ENCODE measurements around the gene KRTAP4-5. TPM values are rescaled to one million over a fixed set of nuclear protein-coding genes. Genes with fewer than 3 reads are reported as not detected.
"Not testable (repeated sequence)": the region's sequence is repeated elsewhere in the genome, so short reads cannot be mapped to it uniquely, and the experiment has no call there.

The KRTAP4-5 gene
- total RNA-seq, 2 donors from 2014 or later: not detected

DNA sequence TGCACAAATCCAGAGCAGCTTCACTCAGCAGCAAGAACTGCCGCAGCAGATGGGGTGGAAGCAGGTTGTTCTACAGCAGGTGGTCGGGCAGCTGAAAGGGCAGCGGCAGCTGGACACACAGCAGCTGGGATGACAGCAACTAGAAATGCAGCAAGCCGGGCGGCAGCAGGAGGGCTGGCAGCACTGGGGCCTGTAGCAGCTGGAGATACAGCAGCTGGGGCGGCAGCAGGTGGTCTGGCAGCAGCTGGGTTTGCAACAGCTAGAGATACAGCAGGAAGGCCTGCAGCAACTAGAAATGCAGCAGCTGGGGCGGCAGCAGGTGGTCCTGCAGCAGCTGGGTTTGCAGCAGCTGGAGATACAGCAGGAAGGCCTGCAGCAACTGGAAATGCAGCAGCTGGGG is 17.9 kb upstream of the KRTAP4-5 start:
- H3K4me3 Mint-ChIP-seq: no peak overlapping the region
- H3K36me3 Mint-ChIP-seq (ENCODE audit: insufficient read depth in 2 of 2): no peaks in the 10 kb centered on the region
- DNase-seq: no peak
- ATAC-seq (replicated peaks in 1 of 2): no peak
- no peaks in the 10 kb centered on the region for H3K4me1 Mint-ChIP-seq (ENCODE audit: low read depth)
- no peaks in the 10 kb centered on the region for H3K9me3 Mint-ChIP-seq
- H3K27ac Mint-ChIP-seq: no peak overlapping the region
- H3K27me3 Mint-ChIP-seq (ENCODE audit: low read depth): peaks cover 5% of the 10 kb centered on the region

DNA sequence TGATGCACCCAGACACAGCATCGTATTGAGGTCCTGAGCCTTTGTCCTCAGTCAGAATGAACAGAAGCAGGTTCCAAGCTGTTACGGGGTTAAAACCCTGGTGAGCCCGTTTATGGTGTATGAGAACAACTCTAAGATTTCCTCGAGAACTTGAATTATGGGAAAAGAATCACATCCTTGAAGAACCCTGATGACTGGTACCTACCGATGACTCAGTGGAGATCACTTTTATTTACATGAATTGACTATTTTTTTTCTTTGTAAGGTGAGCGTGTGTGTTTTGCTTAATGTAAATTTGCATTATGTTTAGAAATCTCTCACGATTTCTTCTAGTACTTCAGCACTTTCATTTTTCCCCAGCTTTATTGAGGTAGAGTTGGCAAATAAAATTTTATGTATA is 14.2 kb upstream of the KRTAP4-5 start:
- DNase-seq (no peak), ATAC-seq (replicated peaks in 1 of 2) (no peak)
- H3K27ac Mint-ChIP-seq: no peak overlapping the region
- no peaks in the 10 kb centered on the region for H3K4me1 Mint-ChIP-seq (ENCODE audit: low read depth)
- H3K27me3 Mint-ChIP-seq (ENCODE audit: low read depth): no peaks in the 10 kb centered on the region
- no peaks in the 10 kb centered on the region for H3K36me3 Mint-ChIP-seq (ENCODE audit: insufficient read depth in 2 of 2)
- no peaks in the 10 kb centered on the region for H3K9me3 Mint-ChIP-seq
- H3K4me3 Mint-ChIP-seq: no peak overlapping the region

DNA sequence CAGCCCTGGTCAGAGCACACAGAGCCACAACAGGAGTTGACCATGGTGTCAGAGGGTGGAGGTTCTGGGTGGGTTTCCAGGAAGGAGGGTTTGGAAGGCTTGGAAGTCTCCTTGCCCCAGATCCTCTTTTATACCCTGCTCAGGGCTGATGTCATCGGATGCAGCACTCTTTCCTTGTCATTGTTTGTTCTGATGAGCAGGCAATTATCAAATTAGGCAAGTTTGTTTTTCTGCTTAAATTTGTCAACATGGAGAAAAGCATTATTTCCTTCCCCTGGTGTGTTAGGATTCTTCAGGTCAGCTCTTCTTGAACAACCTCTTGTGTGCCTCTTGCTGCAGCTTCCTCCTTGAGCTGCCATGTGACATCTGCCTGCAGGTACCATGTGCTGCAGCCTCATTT is 11.0 kb upstream of the KRTAP4-5 start, which contains the start of gene KRTAP4-4:
Gene KRTAP4-4, minus strand, starts transcription at position 101 of the 400 bp plus-strand sequence. Its CDS starts 57 bp downstream, at position 44.
- no peaks in the 10 kb centered on the region for H3K36me3 Mint-ChIP-seq (ENCODE audit: insufficient read depth in 2 of 2)
- DNase-seq: no peak
- H3K9me3 Mint-ChIP-seq: no peaks in the 10 kb centered on the region
- no peaks in the 10 kb centered on the region for H3K4me1 Mint-ChIP-seq (ENCODE audit: low read depth)
- H3K27ac Mint-ChIP-seq: no peak within 1 kb of the TSS
- no peak within 1 kb of the TSS for H3K4me3 Mint-ChIP-seq
- no peak for ATAC-seq (replicated peaks in 1 of 2)
- H3K27me3 Mint-ChIP-seq (ENCODE audit: low read depth): no peaks in the 10 kb centered on the region

DNA sequence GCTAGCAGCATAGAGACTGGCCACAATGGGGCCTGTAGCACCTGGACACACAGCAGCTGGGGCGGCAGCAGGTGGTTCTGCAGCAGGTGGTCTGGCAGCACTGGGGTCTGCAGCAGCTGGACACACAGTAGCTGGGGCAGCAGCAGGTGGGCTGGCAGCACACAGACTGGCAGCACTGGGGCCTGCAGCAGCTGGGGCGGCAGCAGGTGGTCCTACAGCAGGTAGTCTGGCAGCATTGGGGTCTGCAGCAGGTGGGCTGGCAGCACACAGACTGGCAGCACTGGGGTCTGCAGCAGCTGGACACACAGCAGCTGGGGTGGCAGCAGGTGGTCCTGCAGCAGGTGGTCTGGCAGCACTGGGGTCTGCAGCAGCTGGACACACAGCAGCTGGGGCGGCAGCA is 10.6 kb upstream of the KRTAP4-5 start:
- not testable (repeated sequence) for H3K4me1 Mint-ChIP-seq (ENCODE audit: low read depth); H3K36me3 Mint-ChIP-seq (ENCODE audit: insufficient read depth in 2 of 2); H3K4me3 Mint-ChIP-seq; H3K27me3 Mint-ChIP-seq (ENCODE audit: low read depth); ATAC-seq (replicated peaks in 1 of 2); H3K9me3 Mint-ChIP-seq; H3K27ac Mint-ChIP-seq; DNase-seq

DNA sequence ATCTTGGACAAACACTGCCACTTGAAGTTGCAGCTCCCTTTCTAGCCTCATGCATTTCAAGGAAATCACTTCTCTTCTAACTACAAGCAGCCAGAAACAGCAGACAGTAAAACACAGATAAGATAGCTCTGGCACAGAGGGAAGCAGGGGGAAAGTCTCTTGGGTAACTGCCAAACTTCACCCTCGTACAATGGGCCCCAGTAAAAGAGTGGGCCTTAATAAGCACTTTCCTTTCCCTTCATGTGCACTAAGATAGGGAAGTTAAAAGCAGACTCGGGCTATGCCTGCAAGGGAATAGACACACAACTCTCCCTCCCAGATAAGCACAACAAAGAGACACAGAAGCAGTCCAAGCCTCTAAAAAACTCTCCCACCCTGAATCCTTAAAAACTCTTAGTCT is 4.2 kb upstream of the KRTAP4-5 start:
- H3K4me3 Mint-ChIP-seq: no peak overlapping the region
- no peaks in the 10 kb centered on the region for H3K27me3 Mint-ChIP-seq (ENCODE audit: low read depth)

DNA sequence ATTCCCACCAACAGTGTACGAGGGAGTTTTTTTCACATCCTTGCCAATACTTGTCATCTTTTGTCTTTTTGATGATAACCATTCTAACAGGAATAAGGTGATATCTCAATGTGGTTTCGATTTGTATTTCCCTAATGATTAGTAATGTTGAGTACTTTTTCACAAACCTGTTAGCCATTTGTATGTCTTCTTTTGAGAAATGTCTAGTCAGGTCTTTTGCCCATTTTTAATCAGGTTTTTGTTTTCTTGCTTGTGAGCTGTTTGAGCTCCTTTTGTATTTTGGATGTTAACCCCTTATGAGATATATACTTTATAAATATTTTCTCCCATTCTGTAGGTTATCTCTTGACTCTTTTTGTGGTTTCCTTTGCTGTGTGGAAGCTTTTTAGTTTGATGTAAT is 1.9 kb upstream of the KRTAP4-5 start:
- no peak overlapping the region for H3K27ac Mint-ChIP-seq
- no peak overlapping the region for H3K4me3 Mint-ChIP-seq
- H3K9me3 Mint-ChIP-seq: no peaks in the 10 kb centered on the region
- H3K4me1 Mint-ChIP-seq (ENCODE audit: low read depth): no peaks in the 10 kb centered on the region
- no peaks in the 10 kb centered on the region for H3K36me3 Mint-ChIP-seq (ENCODE audit: insufficient read depth in 2 of 2)
- H3K27me3 Mint-ChIP-seq (ENCODE audit: low read depth): no peaks in the 10 kb centered on the region
- ATAC-seq (replicated peaks in 1 of 2): no peak
- no peak for DNase-seq

More for the DNA sequence above, 4.2 kb upstream of the KRTAP4-5 start:
- Mint-ChIP-seq H3K27ac (no peak overlapping the region), H3K4me1 (ENCODE audit: low read depth) (no peaks in the 10 kb centered on the region), H3K9me3 (no peaks in the 10 kb centered on the region), H3K36me3 (ENCODE audit: insufficient read depth in 2 of 2) (no peaks in the 10 kb centered on the region)
- no peak for DNase-seq
- no peak for ATAC-seq (replicated peaks in 1 of 2)

DNA sequence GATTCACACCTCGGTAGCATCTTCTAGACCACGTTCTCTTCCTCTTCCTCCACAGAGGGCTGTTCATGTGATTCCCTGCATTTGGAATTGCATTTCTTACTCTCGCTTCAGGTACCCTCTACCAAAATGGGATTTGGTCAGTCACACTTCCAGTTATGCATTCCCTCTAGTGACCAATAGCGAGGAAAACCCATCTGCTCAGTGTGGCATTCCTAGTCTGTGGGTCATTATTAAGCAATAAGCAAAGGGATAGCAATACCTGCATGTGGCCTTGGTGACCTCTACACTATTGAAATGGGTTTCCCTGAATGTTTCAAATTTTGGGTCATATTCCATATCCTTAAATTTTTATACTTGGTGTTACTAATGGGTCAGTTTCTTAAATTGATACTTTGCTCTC is 401 bp upstream of the KRTAP4-5 start:
- no peak for DNase-seq
- H3K4me1 Mint-ChIP-seq (ENCODE audit: low read depth): no peaks in the 10 kb centered on the region
- H3K4me3 Mint-ChIP-seq: no peak overlapping the region
- no peak for ATAC-seq (replicated peaks in 1 of 2)
- H3K27me3 Mint-ChIP-seq (ENCODE audit: low read depth): no peaks in the 10 kb centered on the region
- H3K36me3 Mint-ChIP-seq (ENCODE audit: insufficient read depth in 2 of 2): no peaks in the 10 kb centered on the region
- no peaks in the 10 kb centered on the region for H3K9me3 Mint-ChIP-seq
- H3K27ac Mint-ChIP-seq: no peak overlapping the region

DNA sequence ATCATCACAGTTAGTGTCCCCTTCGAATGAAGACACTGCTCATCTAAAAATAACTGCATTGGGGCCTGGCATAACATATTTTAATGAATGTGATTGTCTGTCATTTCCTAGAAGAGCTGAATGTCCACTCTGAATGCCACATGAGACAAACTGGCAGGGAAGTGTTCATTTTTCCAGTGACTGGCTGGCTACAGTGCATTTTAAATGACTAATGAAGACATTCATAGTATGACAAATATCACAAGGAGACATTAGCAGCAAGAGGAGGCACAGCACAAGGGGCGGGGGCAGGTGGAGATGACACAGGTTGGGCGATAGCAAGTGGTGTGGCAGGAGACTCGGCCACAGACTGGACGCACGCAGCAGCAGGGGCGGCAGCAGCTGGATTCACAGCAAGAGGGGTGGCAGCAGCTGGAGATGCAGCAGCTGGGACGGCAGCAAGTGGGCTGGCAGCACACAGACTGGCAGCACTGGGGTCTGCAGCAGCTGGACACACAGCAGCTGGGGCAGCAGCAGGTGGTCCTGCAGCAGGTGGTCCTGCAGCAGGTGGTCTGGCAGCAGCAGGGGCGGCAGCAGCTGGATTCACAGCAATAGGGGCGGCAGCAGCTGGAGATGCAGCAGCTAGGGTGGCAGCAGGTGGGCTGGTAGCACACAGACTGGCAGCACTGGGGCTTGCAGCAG is 514 bp downstream of the KRTAP4-5 start:
- H3K9me3 Mint-ChIP-seq; DNase-seq; H3K4me3 Mint-ChIP-seq; H3K27ac Mint-ChIP-seq; H3K27me3 Mint-ChIP-seq (ENCODE audit: low read depth); H3K4me1 Mint-ChIP-seq (ENCODE audit: low read depth); H3K36me3 Mint-ChIP-seq (ENCODE audit: insufficient read depth in 2 of 2); ATAC-seq (replicated peaks in 1 of 2): not testable (repeated sequence)

DNA sequence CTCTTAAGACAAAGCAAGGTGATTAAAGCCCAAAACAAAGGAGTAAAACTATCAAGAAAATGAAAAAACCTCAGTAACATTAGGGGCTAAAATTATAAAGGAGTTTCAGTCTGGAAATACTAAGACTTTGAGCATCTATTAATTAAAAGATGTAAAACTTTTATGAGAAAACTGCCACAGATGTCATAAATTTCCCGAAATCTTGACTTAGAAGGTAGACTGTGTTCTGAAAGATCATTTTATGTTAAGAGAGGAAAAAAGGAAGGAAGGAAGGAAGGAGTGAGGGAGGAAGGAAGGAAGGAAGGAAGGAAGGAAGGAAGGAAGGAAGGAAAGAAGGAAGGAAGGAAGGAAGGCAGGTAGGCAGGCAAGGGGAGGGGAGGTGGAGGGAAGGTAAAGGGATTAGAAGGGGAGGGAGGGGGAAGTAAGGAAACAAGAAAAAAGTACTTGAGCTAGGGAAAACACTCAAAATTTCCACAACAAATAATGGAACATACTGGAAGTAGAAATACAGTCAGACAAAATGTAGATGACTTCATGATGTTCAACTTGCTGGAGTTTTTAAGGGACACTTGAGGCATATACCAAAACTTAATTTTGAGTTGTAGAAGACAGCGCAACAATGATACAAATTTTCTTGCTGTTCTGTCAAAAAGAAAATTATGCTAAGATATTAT is 2.0 kb downstream of the KRTAP4-5 start:
- Mint-ChIP-seq H3K4me3 (no peak overlapping the region), H3K9me3 (peaks cover 5 to 9% of the 10 kb centered on the region in 2 donors)

DNA sequence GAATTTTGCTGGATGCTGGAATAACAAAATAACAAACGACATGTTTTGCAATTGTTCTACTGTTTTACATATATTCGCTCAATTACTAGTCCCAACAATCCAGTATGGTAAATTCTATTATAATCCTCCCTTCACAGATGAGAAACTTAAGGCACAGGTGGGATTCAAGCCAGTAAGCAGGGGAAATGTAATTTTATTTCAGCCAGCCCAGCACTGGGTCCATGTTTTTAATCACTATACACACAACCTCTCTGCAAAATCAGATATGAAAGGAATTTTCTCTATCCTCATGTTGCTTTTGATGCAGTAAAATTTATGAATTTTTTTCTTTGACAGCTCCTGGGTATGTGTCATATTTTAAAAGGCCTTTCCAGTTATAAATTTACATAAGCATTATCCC is 4.4 kb downstream of the KRTAP4-5 start:
- ATAC-seq (replicated peaks in 1 of 2): no peak
- H3K27me3 Mint-ChIP-seq (ENCODE audit: low read depth): no peaks in the 10 kb centered on the region
- peaks cover 8 to 15% of the 10 kb centered on the region in 2 donors for H3K36me3 Mint-ChIP-seq (ENCODE audit: insufficient read depth in 2 of 2)
- peaks cover 7 to 16% of the 10 kb centered on the region in 2 donors for H3K9me3 Mint-ChIP-seq
- peaks cover 5% of the 10 kb centered on the region for H3K4me1 Mint-ChIP-seq (ENCODE audit: low read depth)
- no peak for DNase-seq
- H3K27ac Mint-ChIP-seq: no peak overlapping the region
- H3K4me3 Mint-ChIP-seq: no peak overlapping the region

More for the DNA sequence above, 2.0 kb downstream of the KRTAP4-5 start:
- H3K27me3 Mint-ChIP-seq (ENCODE audit: low read depth): no peaks in the 10 kb centered on the region
- DNase-seq (no peak), ATAC-seq (replicated peaks in 1 of 2) (no peak)
- H3K36me3 Mint-ChIP-seq (ENCODE audit: insufficient read depth in 2 of 2): peaks cover 7 to 9% of the 10 kb centered on the region in 2 donors
- H3K27ac Mint-ChIP-seq: no peak overlapping the region
- H3K4me1 Mint-ChIP-seq (ENCODE audit: low read depth): no peaks in the 10 kb centered on the region

DNA sequence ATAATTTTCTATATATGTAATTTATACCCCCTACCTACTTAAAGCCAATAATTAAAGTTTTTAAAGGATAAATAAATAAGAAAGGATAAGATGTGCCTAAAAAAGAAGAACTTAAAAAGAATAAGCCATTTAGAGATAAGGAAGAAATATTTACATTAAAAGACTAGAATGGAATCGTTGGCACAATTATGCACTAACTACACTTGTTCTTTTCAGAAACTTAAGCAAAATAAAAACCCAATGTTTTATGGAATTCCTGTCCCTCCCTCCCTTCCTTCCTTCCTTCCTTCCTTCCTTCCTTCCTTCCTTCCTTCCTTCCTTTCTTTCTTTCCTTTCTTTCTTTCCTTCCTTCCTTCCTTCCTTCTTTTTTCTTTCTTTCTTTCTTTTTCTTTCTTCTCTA is 4.8 kb downstream of the KRTAP4-5 start:
- no peak for ATAC-seq (replicated peaks in 1 of 2)

DNA sequence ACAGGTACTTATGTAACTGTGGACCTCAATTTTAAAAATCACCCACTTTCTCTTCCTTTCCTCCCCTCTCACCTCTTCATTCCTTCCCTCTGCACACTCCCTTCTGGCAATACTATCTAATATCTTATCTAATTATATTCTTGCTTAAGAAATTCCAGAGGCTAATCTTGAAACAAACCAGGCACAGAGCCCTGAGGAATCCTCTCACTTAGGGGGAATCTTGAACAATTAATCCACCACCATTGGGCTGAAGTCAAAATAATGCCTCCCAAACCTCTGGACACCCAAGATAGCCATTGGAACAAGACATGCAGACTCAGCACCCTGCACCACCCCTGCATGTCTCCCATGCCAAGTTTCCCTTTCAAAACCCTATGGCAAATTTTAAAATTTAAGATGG is 8.3 kb downstream of the KRTAP4-5 start:
- Mint-ChIP-seq H3K27ac (no peak overlapping the region), H3K9me3 (peaks cover 10 to 28% of the 10 kb centered on the region in 2 donors), H3K4me1 (ENCODE audit: low read depth) (peaks cover 5% of the 10 kb centered on the region), H3K27me3 (ENCODE audit: low read depth) (no peaks in the 10 kb centered on the region), H3K36me3 (ENCODE audit: insufficient read depth in 2 of 2) (peaks cover 10 to 18% of the 10 kb centered on the region in 2 donors), H3K4me3 (no peak overlapping the region)
- DNase-seq: no peak
- ATAC-seq (replicated peaks in 1 of 2): no peak

More for the DNA sequence above, 4.8 kb downstream of the KRTAP4-5 start:
- H3K27me3 Mint-ChIP-seq (ENCODE audit: low read depth): no peaks in the 10 kb centered on the region
- no peak overlapping the region for H3K4me3 Mint-ChIP-seq
- no peak for DNase-seq
- H3K27ac Mint-ChIP-seq: no peak overlapping the region
- peaks cover 5% of the 10 kb centered on the region for H3K4me1 Mint-ChIP-seq (ENCODE audit: low read depth)
- peaks cover 7 to 16% of the 10 kb centered on the region in 2 donors for H3K9me3 Mint-ChIP-seq
- H3K36me3 Mint-ChIP-seq (ENCODE audit: insufficient read depth in 2 of 2): peaks cover 8 to 15% of the 10 kb centered on the region in 2 donors

DNA sequence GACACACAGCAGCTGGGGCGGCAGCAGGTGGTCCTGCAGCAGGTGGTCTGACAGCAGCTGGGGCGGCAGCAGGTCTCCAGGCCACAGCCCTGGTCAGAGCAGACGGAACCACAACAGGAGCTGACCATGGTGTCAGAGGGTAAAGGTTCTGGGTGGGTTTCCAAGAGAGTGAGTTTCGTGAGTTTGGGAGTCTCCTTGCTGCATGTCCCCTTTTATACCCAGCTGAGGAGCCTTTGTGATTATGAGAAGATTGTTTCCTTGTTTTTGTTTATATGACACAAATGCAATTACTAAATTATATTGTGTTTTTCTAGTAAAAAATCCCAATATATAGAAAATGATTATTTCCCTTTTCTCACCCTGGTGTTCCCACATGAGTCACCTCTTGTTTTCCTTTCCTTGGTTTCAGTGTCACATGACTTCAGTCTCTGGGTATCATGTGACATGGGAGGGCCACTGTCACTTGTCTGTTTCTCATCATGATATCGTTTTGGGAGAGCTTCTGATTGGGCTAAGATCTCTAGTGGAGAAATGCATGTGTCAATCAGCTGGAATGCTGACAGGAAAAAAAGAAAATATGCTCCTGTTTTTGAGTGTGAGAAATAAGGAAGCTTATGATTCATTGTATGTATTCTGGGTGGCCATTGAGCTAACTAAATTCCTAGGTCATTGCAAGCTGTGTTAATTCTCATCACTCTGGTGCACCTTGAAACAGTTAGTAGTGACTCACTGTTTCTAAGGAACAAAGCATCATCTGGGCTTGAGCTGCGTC is 9.1 kb downstream of the KRTAP4-5 start, which contains the start of gene KRTAP4-6:
Gene KRTAP4-6, minus strand, starts transcription at position 185 of the 772 bp plus-strand sequence. Its CDS starts 57 bp downstream, at position 128.
- Mint-ChIP-seq H3K27me3 (ENCODE audit: low read depth) (no peaks in the 10 kb centered on the region), H3K4me3 (no peak within 1 kb of the TSS), H3K27ac (no peak within 1 kb of the TSS), H3K4me1 (ENCODE audit: low read depth) (peaks cover 5% of the 10 kb centered on the region), H3K36me3 (ENCODE audit: insufficient read depth in 2 of 2) (peaks cover 10 to 18% of the 10 kb centered on the region in 2 donors), H3K9me3 (peaks cover 10 to 28% of the 10 kb centered on the region in 2 donors)
- ATAC-seq (replicated peaks in 1 of 2) (no peak), DNase-seq (no peak)
